Measurements from ENCODE around the gene C1orf210. TPM values are rescaled to one million over a fixed set of nuclear protein-coding genes. Genes with fewer than 3 reads are reported as not detected.

Gene C1orf210
- polyA plus RNA-seq, 2 of the 4 experiments (the other 2 are of a cell fraction), result not detected

DNA sequence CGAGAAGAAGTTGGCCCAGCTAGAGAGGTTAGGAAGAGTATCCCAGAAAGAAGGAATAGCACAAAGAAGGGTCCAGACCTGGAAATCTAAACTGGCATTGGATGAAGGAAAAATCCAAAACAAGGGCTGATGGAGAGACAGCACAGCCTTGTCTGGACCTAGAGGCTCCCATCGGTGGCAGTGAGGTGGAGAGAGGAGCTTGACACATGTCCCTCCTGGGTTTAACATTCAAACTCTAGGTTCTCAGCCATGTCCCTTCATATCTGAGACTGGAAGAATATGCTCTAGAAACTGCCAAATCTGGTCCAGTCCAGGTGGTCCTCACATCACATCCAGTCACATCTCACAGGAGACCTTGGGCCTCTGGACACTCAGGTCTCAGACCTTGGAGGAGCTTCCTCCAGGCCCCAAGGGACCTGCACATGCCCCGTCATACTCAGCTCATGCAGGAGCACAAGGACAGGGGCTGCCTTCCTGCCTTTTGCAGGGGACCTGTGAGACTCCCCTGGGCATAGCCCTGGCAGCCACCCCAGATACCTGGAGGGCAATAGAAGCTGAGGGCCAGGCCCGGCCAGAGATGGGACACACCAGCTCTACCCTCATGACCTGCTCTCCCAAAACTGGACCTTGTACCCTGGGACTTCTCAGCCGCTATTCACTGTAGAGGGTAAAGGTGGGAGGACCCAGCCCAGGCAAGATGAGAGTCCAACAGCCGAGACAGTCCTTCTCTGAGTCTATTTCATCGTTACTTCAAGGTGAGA is 8.1 kb downstream of the C1orf210 start:
- no peak overlapping the region for H3K4me2 ChIP-seq
- H3K4me3 ChIP-seq, result no peak overlapping the region
- no peak for TF ChIP-seq EHMT2 (IDR thresholded peaks at IDR 0.05; ENCODE audit: low read depth)
- no peak for TF ChIP-seq CBX2 (IDR thresholded peaks at IDR 0.05; ENCODE audit: borderline replicate concordance, low read depth)
- no peak for TF ChIP-seq FOXS1 (CRISPR knock-in tag; IDR thresholded peaks at IDR 0.05)
- TF ChIP-seq, protein P1, sequence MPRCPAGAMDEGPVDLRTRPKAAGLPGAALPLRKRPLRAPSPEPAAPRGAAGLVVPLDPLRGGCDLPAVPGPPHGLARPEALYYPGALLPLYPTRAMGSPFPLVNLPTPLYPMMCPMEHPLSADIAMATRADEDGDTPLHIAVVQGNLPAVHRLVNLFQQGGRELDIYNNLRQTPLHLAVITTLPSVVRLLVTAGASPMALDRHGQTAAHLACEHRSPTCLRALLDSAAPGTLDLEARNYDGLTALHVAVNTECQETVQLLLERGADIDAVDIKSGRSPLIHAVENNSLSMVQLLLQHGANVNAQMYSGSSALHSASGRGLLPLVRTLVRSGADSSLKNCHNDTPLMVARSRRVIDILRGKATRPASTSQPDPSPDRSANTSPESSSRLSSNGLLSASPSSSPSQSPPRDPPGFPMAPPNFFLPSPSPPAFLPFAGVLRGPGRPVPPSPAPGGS (IDR thresholded peaks at IDR 0.05), result no peak
- no peak for TF ChIP-seq MYC (IDR thresholded peaks at IDR 0.05; ENCODE audit: borderline replicate concordance, low read length)
- TF ChIP-seq, protein P2, sequence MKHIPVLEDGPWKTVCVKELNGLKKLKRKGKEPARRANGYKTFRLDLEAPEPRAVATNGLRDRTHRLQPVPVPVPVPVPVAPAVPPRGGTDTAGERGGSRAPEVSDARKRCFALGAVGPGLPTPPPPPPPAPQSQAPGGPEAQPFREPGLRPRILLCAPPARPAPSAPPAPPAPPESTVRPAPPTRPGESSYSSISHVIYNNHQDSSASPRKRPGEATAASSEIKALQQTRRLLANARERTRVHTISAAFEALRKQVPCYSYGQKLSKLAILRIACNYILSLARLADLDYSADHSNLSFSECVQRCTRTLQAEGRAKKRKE (CRISPR knock-in tag; IDR thresholded peaks at IDR 0.05; ENCODE audit: low read depth), result no peak
- TF ChIP-seq ZFP36 (IDR thresholded peaks at IDR 0.05; ENCODE audit: borderline replicate concordance, partially characterized antibody), result no peak
- no peak for TF ChIP-seq POLR2A (IDR thresholded peaks at IDR 0.05; ENCODE audit: low read length)
- TF ChIP-seq KDM5A (IDR thresholded peaks at IDR 0.05), result no peak
- TF ChIP-seq, protein P3, sequence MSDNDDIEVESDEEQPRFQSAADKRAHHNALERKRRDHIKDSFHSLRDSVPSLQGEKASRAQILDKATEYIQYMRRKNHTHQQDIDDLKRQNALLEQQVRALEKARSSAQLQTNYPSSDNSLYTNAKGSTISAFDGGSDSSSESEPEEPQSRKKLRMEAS (IDR thresholded peaks at IDR 0.05), result no peak
- TF ChIP-seq RNF2 (IDR thresholded peaks at IDR 0.05; ENCODE audit: borderline replicate concordance, low read depth), result no peak
- no peak for TF ChIP-seq EP300 (IDR thresholded peaks at IDR 0.05)
- TF ChIP-seq NFE2L2 (conservative IDR thresholded peaks at IDR 0.05; ENCODE audit: low read length), result no peak
- no peak for TF ChIP-seq RAD21 (conservative IDR thresholded peaks at IDR 0.05 in 1 of 2, IDR thresholded peaks at IDR 0.05 in 1 of 2)
- TF ChIP-seq FOSB (CRISPR knock-in tag; IDR thresholded peaks at IDR 0.05), result no peak
- DNase-seq (ENCODE audit: low read depth in 1 of 2, low spot score in 1 of 2), result no peak
- CTCF ChIA-PET, result no interaction called here
- POLR2A ChIA-PET, result no interaction called here
- H3K27ac ChIP-seq, result no peak overlapping the region
- no peak for FAIRE-seq
- no peaks in the 10 kb centered on the region for H3K9me3 ChIP-seq
- H3K4me1 ChIP-seq, result no peaks in the 10 kb centered on the region
- ATAC-seq, result no peak
- WGBS (ENCODE audit: missing lambda C conversion rate), result 72% methylated on average over 7 of the region's 7 CpGs

DNA sequence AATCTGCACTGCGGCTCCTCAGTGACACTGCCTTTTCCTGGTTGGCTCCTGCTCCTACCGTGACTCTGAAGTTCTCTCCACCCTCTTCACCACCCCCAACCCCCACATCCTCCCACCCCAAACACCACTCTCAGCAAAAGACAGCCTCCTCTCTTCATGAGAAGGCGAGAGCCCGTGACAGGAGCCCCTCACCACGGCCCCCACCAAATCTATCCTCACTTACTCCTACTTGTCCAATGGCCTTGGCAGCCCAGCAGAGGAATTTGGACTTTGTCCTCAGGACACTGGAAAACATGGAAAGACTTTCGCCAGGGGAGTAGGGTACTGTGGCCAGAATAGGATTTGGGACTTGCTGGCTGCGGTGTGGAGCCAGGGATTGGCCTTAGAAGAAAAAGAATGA is 8.7 kb downstream of the C1orf210 start:
- DNase-seq (ENCODE audit: low read depth in 1 of 2, low spot score in 1 of 2), result no peak
- WGBS (ENCODE audit: missing lambda C conversion rate), result 56% methylated on average over 6 of the region's 7 CpGs
- H3K4me1 ChIP-seq, result no peaks in the 10 kb centered on the region
- no peak overlapping the region for H3K4me2 ChIP-seq
- H3K9me3 ChIP-seq, result no peaks in the 10 kb centered on the region
- no peak for ATAC-seq
- CTCF ChIA-PET, result no interaction called here
- POLR2A ChIA-PET, result no interaction called here
- no peak for TF ChIP-seq EHF (CRISPR knock-in tag; IDR thresholded peaks at IDR 0.05)
- no peak for TF ChIP-seq NFE2L2 (conservative IDR thresholded peaks at IDR 0.05; ENCODE audit: low read length)
- TF ChIP-seq CBX8 (IDR thresholded peaks at IDR 0.05), result no peak
- TF ChIP-seq, protein P4, sequence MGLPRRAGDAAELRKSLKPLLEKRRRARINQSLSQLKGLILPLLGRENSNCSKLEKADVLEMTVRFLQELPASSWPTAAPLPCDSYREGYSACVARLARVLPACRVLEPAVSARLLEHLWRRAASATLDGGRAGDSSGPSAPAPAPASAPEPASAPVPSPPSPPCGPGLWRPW (IDR thresholded peaks at IDR 0.05), result no peak
- TF ChIP-seq, protein P1 (IDR thresholded peaks at IDR 0.05), result no peak
- TF ChIP-seq, protein P3 (IDR thresholded peaks at IDR 0.05), result no peak
- no peak for TF ChIP-seq RAD21 (conservative IDR thresholded peaks at IDR 0.05 in 1 of 2, IDR thresholded peaks at IDR 0.05 in 1 of 2)
- TF ChIP-seq, protein P2 (CRISPR knock-in tag; IDR thresholded peaks at IDR 0.05; ENCODE audit: low read depth), result no peak
- TF ChIP-seq HOXA7 (CRISPR knock-in tag; IDR thresholded peaks at IDR 0.05), result no peak
- TF ChIP-seq, protein P5, sequence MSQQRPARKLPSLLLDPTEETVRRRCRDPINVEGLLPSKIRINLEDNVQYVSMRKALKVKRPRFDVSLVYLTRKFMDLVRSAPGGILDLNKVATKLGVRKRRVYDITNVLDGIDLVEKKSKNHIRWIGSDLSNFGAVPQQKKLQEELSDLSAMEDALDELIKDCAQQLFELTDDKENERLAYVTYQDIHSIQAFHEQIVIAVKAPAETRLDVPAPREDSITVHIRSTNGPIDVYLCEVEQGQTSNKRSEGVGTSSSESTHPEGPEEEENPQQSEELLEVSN (IDR thresholded peaks at IDR 0.05; ENCODE audit: borderline replicate concordance, low read depth), result no peak
- no peak for TF ChIP-seq ESRRA (IDR thresholded peaks at IDR 0.05; ENCODE audit: borderline replicate concordance, low read length)
- TF ChIP-seq CEBPB (IDR thresholded peaks at IDR 0.05), result no peak
- no peak for TF ChIP-seq GATA3 (IDR thresholded peaks at IDR 0.05; ENCODE audit: borderline replicate concordance)
- FAIRE-seq, result no peak
- H3K27ac ChIP-seq, result no peak overlapping the region
- H3K4me3 ChIP-seq, result no peak overlapping the region
